Glutamatergic neuron (in vitro differentiated cells): ENCODE data around the gene CT47A7. TPM values are rescaled to one million over a fixed set of nuclear protein-coding genes. Genes with fewer than 3 reads are reported as not detected.
"Not testable (repeated sequence)": the region's sequence is repeated elsewhere in the genome, so short reads cannot be mapped to it uniquely, and the experiment has no call there.

Source experiments
- DNase-seq: peaks from one replicate; pipeline ENCODE4 v3.0.0; 2022
- H3K27ac Mint-ChIP-seq: one replicate; pipeline ENCODE4 v1.8.0; 2020; ENCODE audit warnings: mild to moderate bottlenecking, mixed read lengths, inconsistent platforms; ENCODE audit not compliant: unreplicated experiment
- H3K27me3 Mint-ChIP-seq: one replicate; pipeline ENCODE4 v1.8.0; 2020; ENCODE audit warnings: mild to moderate bottlenecking, moderate library complexity, mixed read lengths, inconsistent platforms; ENCODE audit not compliant: unreplicated experiment
- H3K36me3 Mint-ChIP-seq: one replicate; pipeline ENCODE4 v1.8.0; 2020; ENCODE audit warnings: mild to moderate bottlenecking, mixed read lengths, inconsistent platforms; ENCODE audit not compliant: unreplicated experiment
- H3K4me1 Mint-ChIP-seq: one replicate; pipeline ENCODE4 v1.8.0; 2020; ENCODE audit warnings: mild to moderate bottlenecking, low read depth, mixed read lengths, inconsistent platforms; ENCODE audit not compliant: unreplicated experiment
- H3K4me3 Mint-ChIP-seq: one replicate; pipeline ENCODE4 v1.8.0; 2020; ENCODE audit warnings: mild to moderate bottlenecking, mixed read lengths, inconsistent platforms; ENCODE audit not compliant: unreplicated experiment
- H3K9me3 Mint-ChIP-seq: one replicate; pipeline ENCODE4 v1.8.0; 2020; ENCODE audit warnings: mild to moderate bottlenecking, moderate library complexity, mixed read lengths, inconsistent platforms; ENCODE audit not compliant: unreplicated experiment
- long read RNA-seq: library from polyadenylated mRNA; unstranded; transcript quantifications from one replicate; pipeline ENCODE4 v2.0.0, GENCODE V29; 2020; ENCODE audit not compliant: unreplicated experiment
- total RNA-seq: library from RNA; stranded (reverse); fragmentation: NEBNext Ultra II Directional; extraction: Animal tissue kit (Norgen Biotek cat#: 25700); gene quantifications from one replicate; pipeline ENCODE4 v1.2.1, GENCODE V29; 2021; ENCODE audit not compliant: unreplicated experiment
- TF ChIP-seq, protein P1 (sequence below): fragments of 200-600 bp; sonication (generic); IDR thresholded peaks from one replicate; pipeline ENCODE4 v1.5.0; 2021; ENCODE audit not compliant: partially characterized antibody, unreplicated experiment

The CT47A7 gene
- total RNA-seq, result not detected
- long read RNA-seq, result 0 reads

DNA sequence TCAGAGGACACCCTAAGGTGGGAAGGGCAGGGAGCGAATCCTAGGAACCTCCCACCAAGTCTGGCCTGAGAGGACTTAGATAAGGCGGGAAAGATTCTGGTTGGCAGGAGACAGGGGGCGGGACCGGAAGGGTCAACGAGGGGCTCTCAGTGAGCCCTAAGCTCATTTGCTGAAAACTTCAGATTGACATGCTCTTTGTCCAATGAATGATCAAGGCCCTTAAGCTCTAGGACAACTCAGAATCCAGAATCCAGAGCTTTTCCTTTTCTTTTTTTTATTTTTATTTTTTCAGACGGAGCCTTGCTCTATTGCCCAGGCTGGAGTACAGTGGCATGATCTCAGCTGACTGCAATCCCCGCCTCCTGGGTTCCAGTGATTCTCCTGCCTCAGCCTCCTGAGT, at the start of gene CT47A7:
CT47A7 (minus strand) TSS at position 101 of the 400 bp plus-strand sequence. CDS start 255 bp downstream, outside the sequence.
- H3K36me3 Mint-ChIP-seq, H3K4me1 Mint-ChIP-seq, H3K9me3 Mint-ChIP-seq, H3K27me3 Mint-ChIP-seq, DNase-seq, H3K4me3 Mint-ChIP-seq, H3K27ac Mint-ChIP-seq: not testable (repeated sequence)

DNA sequence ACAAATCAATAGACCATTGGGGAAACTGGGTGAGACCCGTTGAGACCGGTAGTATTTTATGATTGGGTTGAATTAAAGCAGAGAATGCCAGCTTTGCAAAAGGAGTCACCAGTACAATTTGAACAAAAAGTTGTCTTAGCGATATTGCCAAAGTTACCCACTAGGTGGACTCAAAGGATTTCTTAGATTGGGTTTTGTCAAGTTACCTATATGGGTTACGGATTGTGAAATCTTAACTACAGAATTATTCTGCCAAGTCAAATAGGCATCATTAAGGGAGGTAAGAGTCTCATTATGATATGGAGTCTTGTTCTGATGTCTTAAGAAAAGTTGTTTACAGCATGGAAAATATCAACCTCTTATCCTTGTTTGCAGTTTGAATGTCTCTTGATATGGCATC, 44.2 kb upstream of the CT47A7 start:
- no peaks in the 10 kb centered on the region for H3K9me3 Mint-ChIP-seq
- no peak for DNase-seq
- TF ChIP-seq, protein P1, sequence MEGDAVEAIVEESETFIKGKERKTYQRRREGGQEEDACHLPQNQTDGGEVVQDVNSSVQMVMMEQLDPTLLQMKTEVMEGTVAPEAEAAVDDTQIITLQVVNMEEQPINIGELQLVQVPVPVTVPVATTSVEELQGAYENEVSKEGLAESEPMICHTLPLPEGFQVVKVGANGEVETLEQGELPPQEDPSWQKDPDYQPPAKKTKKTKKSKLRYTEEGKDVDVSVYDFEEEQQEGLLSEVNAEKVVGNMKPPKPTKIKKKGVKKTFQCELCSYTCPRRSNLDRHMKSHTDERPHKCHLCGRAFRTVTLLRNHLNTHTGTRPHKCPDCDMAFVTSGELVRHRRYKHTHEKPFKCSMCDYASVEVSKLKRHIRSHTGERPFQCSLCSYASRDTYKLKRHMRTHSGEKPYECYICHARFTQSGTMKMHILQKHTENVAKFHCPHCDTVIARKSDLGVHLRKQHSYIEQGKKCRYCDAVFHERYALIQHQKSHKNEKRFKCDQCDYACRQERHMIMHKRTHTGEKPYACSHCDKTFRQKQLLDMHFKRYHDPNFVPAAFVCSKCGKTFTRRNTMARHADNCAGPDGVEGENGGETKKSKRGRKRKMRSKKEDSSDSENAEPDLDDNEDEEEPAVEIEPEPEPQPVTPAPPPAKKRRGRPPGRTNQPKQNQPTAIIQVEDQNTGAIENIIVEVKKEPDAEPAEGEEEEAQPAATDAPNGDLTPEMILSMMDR, result peak; percentile 20
- no peaks in the 10 kb centered on the region for H3K27me3 Mint-ChIP-seq
- H3K4me3 Mint-ChIP-seq, result no peak overlapping the region
- H3K36me3 Mint-ChIP-seq, result no peaks in the 10 kb centered on the region
- H3K4me1 Mint-ChIP-seq, result no peaks in the 10 kb centered on the region
- no peak overlapping the region for H3K27ac Mint-ChIP-seq

DNA sequence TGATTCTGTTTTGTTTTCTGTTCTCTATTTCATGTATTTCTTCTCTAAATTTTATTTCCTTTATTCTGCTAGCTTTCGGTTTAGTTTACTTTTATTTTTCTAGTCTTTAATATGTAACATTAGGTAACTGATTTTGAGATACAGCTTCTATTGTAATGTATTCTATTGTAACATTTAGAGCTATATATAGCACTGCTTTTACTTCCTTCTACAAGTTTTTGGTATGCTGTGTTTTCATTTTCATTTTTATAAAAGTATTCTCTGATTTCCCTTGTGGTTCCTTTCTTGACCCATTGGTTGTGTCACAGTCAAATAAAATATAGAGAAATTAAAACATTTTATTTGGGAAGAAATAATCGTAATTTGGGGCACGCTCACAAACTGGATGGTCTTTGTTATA, 43.0 kb upstream of the CT47A7 start:
- no peak for DNase-seq
- Mint-ChIP-seq H3K27me3 (no peaks in the 10 kb centered on the region), H3K9me3 (no peaks in the 10 kb centered on the region), H3K4me3 (no peak overlapping the region), H3K36me3 (no peaks in the 10 kb centered on the region), H3K4me1 (no peaks in the 10 kb centered on the region), H3K27ac (no peak overlapping the region)
- TF ChIP-seq, protein P1, result no peak

DNA sequence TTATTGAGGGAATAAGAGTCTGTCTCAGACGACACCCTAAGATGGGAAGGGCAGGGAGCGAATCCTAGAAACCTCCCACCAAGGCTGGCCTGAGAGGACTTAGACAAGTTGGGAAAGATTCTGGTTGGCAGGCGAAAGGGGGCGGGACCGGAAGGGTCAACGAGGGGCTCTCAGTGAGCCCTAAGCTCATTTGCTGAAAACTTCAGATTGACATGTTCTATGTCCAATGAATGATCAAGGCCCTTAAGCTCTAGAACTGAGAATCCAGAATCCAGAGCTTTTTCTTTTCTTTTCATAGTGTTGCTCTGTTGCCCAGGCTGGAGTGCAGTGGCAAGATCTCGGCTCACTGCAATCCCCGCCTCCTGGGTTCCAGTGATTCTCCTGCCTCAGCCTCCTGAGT, 29.3 kb upstream of the CT47A7 start, which contains the start of gene CT47A1:
CT47A1 (minus strand) TSS at position 101 of the 400 bp plus-strand sequence. CDS start 231 bp downstream, outside the sequence.
- not testable (repeated sequence) for H3K4me1 Mint-ChIP-seq, H3K36me3 Mint-ChIP-seq, H3K27ac Mint-ChIP-seq

More for the DNA sequence above, 29.3 kb upstream of the CT47A7 start, which contains the start of gene CT47A1:
- DNase-seq, H3K9me3 Mint-ChIP-seq, H3K27me3 Mint-ChIP-seq, H3K4me3 Mint-ChIP-seq: not testable (repeated sequence)

Other genes starting within 250 kb of the CT47A7 start
- gene CT47B1, start 80.7 kb downstream of the CT47A7 start, total RNA-seq, result not detected
- gene CT47A11, start 19.4 kb downstream of the CT47A7 start, total RNA-seq, result not detected
- not detected for gene CT47A10, start 14.6 kb downstream of the CT47A7 start, total RNA-seq
- not detected for gene CT47A9, start 9.7 kb downstream of the CT47A7 start, total RNA-seq
- not detected for gene CT47A8, start 4.9 kb downstream of the CT47A7 start, total RNA-seq
- not detected for gene CT47A6, start 4.9 kb upstream of the CT47A7 start, total RNA-seq
- not detected for gene CT47A5, start 9.7 kb upstream of the CT47A7 start, total RNA-seq
- gene CT47A4, start 14.6 kb upstream of the CT47A7 start, total RNA-seq, result not detected
- gene CT47A3, start 19.5 kb upstream of the CT47A7 start, total RNA-seq, result not detected
- not detected for gene CT47A2, start 24.3 kb upstream of the CT47A7 start, total RNA-seq
- not detected for gene CT47A1, start 29.2 kb upstream of the CT47A7 start, total RNA-seq
- gene GLUD2, start 91.0 kb upstream of the CT47A7 start, total RNA-seq, result 0.27 TPM